ENCODE data around the gene AOC1.

The AOC1 gene

GRCh38 chr7:150910996-150911422, 58.7 kb downstream of the AOC1 start:
- Histone ChIP-seq H3K27me3 (peaks cover 51% of the 10 kb centered on the region), H3K4me3 (ENCODE audit: low read depth in 1 of 2, low read length in 1 of 2) (no peak overlapping the region), H3K9me3 (no peaks in the 10 kb centered on the region), H3K36me3 (no peaks in the 10 kb centered on the region), H3K27ac (no peak overlapping the region), H3K4me1 (ENCODE audit: control insufficient read depth in 1 of 2, insufficient read depth in 1 of 2, low read depth in 1 of 2, low read length in 1 of 2) (no peaks in the 10 kb centered on the region)
- TF ChIP-seq CTCF (IDR thresholded peaks at IDR 0.05) = no peak
